HG03442 (cell line): ENCODE results near the gene TP53BP2.
"Not testable (repeated sequence)": the region's sequence is repeated elsewhere in the genome, so short reads cannot be mapped to it uniquely, and the experiment has no call there.

ENCODE experiments used
- ATAC-seq: cut with Tn5 transposase; IDR thresholded peaks from one replicate; pipeline ENCODE4 v1.9.1; 2021; ENCODE audit warnings: mild to moderate bottlenecking, moderate library complexity; ENCODE audit not compliant: unreplicated experiment

The TP53BP2 gene

GRCh38 chr1:223748405-223748772, 97.4 kb downstream of the TP53BP2 start:
- peak; percentile 77 for ATAC-seq

- ATAC-seq = peak; percentile 14
Observed at GRCh38 chr1:223747838-223748335, 97.9 kb downstream of the TP53BP2 start.

- no peak for ATAC-seq
Observed at GRCh38 chr1:223745731-223746130, 100.0 kb downstream of the TP53BP2 start.

- no peak for ATAC-seq
Observed at GRCh38 chr1:223742856-223743517, 102.8 kb downstream of the TP53BP2 start.

- ATAC-seq = no peak
Observed at GRCh38 chr1:223741861-223742260, 103.9 kb downstream of the TP53BP2 start.

GRCh38 chr1:223740038-223740736, 105.6 kb downstream of the TP53BP2 start:
- ATAC-seq = not testable (repeated sequence)

GRCh38 chr1:223739366-223740037, 106.2 kb downstream of the TP53BP2 start:
- no peak for ATAC-seq

- no peak for ATAC-seq
Observed at GRCh38 chr1:223738465-223739365, 107.0 kb downstream of the TP53BP2 start.

GRCh38 chr1:223737342-223737741, 108.4 kb downstream of the TP53BP2 start:
- no peak for ATAC-seq

- ATAC-seq = not testable (repeated sequence)
Observed at GRCh38 chr1:223736638-223737037, 109.1 kb downstream of the TP53BP2 start.

GRCh38 chr1:223733898-223734852, 111.6 kb downstream of the TP53BP2 start:
- no peak for ATAC-seq

GRCh38 chr1:223732993-223733798, 112.6 kb downstream of the TP53BP2 start:
- ATAC-seq = no peak

GRCh38 chr1:223731133-223731770, 114.5 kb downstream of the TP53BP2 start:
- ATAC-seq = no peak

GRCh38 chr1:223730479-223731132, 115.1 kb downstream of the TP53BP2 start:
- ATAC-seq = no peak

- ATAC-seq = no peak
Observed at GRCh38 chr1:223729906-223730305, 115.8 kb downstream of the TP53BP2 start.
